ENCODE data around the gene KRT71.
"Not testable (repeated sequence)": the region's sequence is repeated elsewhere in the genome, so short reads cannot be mapped to it uniquely, and the experiment has no call there.

KRT71 gene

DNA sequence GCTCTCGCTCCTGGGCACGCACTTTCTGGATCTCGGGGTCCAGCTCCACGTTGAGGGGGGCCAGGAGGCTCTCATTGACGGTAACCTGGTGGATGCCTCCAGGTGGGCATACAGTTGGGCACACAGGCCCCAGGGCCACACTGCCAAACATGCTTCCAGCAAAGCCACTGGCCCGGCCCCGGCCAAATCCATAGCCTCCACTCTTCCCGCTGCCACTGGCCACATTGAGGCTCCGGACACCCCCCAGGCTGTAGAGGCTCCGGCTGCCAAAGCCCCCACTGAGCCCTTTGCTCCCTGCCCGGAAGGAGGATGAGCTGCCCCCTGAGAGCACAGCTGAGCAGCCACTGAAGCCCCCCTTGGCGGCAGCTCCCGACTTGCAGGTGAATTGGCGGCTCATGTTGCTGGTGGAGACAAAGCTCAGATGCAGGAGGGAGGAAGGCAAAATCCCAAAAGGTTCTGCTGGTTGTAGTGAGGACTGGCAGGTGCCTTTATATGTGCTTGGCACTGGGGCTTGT, at the start of gene KRT71:
KRT71 (minus strand) TSS at position 465 of the 515 bp plus-strand sequence; CDS start at position 397, 68 bp downstream.
- no peak for DNase-seq (ENCODE audit: low read depth, low spot score)

DNA sequence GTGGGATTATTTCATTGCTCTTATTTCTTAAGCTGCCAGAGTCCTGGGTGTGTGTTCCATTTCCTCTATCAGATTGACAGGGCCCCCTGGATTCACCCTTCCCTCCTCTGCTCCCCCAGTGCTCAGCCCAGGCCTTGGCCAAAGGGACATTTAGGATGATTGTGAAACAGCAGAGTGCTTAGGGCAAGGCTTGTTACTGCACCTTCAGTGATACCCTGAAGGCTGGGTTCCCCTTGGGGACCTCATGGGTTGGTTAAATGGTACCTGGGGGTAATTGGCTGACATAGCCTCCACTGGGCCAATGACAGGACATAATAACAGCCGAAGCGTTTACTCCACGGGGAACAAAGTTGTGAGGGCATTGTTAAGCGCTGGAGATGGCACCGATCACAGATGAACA, 49.6 kb upstream of the KRT71 start:
- DNase-seq (ENCODE audit: low read depth, low spot score): no peak

DNA sequence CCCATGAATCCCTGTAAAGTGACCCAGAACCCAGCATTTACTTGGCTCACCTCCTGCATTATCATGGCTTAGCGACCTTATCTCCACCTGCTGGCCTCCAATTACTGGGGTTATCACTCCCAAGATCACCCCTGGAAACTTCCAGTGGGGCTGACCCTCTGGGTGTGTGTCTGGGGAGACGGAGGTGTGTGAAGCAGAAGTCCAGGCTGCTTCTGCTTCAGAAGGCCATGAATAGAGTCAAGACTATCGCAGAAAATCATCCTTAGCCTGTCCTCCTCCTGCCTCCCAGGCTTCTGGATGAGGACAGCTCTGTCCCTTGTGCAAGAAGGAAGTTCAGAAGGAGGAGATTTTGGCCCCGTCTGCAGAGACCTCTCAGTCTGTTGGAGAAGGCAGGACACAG, 48.7 kb upstream of the KRT71 start:
- no peak for DNase-seq (ENCODE audit: low read depth, low spot score)

DNA sequence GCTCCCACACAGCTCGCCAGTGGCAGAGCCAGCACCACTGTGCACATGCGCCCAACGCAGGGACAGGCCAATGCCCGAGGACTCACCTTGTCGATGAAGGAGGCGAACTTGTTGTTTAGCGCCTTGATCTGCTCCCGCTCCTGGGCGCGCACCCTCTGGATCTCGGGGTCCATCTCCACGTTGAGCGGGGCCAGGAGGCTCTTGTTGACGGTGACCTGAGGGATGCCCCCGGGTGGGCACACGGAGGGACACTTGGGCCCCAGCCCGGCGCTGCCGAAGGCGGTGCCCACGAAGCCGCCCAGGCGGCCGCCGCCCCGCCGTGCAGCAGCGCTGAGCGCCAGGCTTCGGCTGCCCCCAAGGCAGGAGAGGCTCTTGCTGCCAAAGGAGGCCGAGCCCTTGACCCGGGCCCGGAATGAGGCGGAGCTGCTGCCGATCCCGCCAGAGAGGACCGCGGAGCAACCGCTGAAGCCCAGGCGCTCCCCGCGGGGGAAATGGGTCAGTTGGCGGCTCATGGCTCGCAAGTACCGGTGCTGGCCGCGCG, 48.1 kb upstream of the KRT71 start, which contains the start of gene KRT72:
KRT72 (minus strand) TSS at position 523 of the 541 bp plus-strand sequence; CDS start at position 512, 11 bp downstream.
- no peak for DNase-seq (ENCODE audit: low read depth, low spot score)

DNA sequence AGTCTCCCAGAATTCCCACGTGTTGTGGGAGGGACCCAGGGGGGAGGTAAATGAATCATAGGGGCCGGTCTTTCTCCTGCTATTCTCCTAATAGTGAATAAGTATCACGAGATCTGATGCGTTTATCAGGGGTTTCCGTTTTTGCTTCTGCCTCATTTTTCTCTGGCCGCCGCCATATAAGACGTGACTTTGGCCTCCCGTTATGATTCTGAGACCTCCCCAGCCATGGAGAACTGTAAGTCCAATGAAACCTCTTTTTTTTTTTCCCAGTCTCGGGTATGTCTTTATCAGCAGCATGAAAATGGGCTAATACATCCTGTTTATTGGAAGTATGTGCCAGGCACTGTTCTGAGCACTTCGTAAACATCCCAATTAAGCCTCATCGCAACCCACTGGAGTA, 47.5 kb upstream of the KRT71 start:
- no peak for DNase-seq (ENCODE audit: low read depth, low spot score)

DNA sequence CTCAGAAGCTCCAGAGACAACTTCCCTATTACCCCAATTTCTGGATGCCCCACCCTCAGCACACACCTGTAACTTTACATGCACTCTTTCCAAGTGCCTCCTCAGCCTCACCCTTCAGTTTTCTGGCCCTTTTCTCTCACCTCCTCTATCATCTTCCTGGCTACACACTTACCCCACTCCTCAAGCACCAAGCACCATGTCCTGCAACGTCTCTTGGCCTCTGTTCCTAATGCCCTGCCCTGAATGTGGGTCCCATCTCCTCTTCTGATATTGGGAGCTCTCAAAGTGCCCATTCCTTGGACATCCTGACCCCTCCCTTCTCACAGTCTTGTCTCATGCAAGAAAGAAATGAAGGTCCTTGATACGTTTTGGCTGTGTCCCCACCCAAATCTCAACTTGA, 47.1 kb upstream of the KRT71 start:
- no peak for DNase-seq (ENCODE audit: low read depth, low spot score)

DNA sequence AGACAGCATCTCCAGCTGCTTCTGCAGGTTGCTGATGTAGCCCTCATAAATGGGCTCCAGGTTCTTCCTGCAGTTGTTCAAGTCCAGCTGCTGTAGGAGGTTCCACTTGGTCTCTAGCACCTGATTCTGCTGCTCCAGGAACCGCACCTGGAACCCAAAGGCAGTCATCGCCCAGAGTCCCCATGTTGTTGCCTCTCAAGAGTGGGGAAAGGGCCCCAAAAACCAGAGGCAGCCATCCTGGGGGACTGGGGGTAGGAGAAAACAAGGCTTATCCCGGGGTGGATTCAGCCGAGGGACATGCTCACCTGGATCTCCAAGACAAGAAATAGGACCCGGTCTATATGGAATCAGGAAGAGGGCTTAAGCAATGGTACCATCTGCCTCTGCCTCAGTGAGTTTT, 46.0 kb upstream of the KRT71 start:
- no peak for DNase-seq (ENCODE audit: low read depth, low spot score)

DNA sequence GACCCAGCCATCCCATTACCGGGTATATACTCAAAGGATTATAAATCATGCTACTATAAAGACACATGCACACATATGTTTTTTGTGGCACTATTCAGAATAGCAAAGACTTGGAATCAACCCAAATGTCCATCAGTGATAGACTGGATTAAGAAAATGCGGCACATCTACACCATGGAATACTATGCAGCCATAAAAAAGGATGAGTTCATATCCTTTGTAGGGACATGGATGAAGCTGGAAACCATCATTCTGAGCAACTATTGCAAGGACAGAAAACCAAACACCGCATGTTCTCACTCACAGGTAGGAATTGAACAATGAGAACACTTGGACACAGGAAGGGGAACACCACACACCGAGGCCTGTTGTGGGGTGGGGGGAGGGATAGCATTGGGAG, 41.3 kb upstream of the KRT71 start:
- not testable (repeated sequence) for DNase-seq (ENCODE audit: low read depth, low spot score)

DNA sequence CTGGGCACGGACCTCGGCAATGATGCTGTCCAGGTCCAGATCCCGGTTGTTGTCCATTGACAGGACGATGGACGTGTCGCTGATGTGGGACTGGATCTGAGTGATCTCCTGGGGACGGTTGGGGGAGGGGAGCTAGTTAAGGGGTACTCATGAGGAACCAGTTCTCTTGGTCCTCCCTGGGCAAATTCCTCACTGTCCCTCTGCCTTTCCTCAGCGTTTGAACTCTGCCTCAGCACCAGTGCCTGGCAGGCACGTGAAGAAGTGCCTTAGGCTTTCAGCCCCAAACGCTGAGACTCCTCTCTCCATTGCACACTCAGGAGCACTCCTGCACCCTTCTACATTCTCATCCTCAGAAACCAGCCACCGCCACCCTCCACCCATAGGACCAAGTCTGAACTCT, 38.6 kb upstream of the KRT71 start:
- no peak for DNase-seq (ENCODE audit: low read depth, low spot score)

DNA sequence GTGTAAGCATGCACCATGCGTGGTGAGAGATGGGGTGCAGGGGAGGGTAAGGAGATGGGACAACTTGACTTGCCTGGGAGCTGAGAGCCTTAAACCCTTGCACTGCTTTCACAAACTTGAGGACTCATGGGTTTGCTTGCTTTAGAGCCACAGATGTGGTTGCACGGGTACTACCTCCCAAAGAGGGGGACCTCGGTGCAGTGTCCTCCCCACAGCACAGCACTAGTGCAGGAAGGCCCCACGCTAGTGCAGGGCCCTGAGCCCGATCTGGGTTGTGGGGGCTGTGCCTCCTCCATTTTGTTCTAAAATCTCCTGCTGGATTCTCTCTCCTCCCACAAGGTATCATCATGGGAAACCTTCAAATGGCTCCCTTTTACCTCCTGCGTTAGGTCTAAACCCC, 37.1 kb upstream of the KRT71 start:
- no peak for DNase-seq (ENCODE audit: low read depth, low spot score)

DNA sequence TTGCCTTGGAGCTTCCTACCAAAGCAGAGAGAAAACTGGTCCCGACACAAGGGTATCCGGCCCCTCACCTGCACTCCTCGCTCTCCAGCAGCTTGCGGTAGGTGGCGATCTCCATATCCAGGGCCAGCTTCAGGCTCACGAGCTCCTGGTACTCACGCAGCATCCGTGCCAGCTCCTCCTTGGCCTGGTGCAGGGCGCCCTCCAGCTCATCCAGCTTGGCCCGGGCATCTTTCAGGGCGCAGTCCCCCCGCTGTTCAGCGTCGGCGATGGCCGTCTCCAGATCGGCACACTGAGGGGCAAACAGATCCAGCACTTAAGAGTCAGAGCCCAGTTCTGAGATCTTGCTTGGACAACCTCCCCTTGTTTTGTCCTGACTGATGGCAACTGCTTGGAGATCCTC, 34.6 kb upstream of the KRT71 start:
- DNase-seq (ENCODE audit: low read depth, low spot score): no peak

DNA sequence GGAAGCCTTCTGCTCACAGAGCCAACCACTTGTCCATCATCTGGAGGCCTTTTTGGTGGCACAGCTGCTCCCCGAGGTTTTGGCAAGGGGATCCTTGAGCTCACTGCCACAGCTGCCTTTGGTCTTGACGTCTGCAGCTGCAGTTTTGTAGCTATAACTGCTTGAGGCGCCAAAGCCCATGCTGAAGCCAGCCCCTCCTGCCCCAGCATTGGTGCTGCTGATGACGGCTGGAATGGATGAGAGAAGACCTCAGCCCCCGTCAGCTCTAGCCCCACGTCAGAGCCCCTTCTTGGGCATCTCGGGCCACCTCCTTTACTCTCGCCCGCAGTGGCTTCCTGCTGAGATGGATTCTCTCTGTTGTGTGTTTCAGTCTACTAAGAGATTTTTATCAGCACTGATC, 33.0 kb upstream of the KRT71 start:
- no peak for DNase-seq (ENCODE audit: low read depth, low spot score)

DNA sequence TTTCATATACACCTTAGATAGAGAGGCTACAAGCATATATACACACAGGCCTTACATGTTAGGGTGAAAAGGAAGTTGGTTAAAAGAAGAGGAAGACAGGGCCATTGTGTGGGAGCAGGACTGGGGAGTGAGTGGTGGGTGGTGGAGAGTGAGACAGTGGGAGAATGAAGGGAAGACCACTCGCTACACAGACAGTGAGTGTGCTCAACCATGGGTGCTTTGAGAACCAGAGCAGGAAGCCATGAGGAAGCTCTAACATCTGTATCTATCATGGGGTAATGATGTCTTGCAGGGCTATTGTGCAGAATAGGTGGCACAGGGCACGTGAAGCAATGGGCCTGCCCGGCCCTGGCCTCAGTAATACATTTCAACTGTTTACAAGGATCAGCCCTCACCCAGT, 32.1 kb upstream of the KRT71 start:
- no peak for DNase-seq (ENCODE audit: low read depth, low spot score)

DNA sequence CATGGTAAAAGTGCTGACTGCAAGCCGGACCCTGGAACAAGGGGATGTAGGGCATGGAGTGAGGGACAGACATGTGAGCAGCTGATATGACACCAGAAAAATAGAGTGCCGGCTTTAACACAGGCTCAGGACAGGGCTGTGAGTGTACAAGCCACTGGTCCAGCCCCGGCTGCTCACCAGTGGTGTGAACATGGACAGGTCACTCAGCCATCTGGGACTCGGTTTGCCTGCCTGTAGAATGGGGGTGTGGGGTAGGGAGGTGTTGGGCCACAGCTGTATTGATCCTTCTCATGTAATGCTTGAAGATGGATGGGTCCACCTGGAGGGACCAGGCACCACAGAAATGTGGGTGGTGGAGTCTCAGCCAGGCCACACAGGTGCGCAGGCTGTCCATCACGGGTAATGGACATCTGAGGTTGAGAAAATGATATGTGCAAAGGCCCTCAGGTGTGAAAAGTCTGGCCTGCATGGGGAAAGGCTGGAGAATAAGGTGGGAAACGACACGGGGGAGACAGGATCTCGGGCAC, 31.3 kb upstream of the KRT71 start:
- DNase-seq (ENCODE audit: low read depth, low spot score): no peak

DNA sequence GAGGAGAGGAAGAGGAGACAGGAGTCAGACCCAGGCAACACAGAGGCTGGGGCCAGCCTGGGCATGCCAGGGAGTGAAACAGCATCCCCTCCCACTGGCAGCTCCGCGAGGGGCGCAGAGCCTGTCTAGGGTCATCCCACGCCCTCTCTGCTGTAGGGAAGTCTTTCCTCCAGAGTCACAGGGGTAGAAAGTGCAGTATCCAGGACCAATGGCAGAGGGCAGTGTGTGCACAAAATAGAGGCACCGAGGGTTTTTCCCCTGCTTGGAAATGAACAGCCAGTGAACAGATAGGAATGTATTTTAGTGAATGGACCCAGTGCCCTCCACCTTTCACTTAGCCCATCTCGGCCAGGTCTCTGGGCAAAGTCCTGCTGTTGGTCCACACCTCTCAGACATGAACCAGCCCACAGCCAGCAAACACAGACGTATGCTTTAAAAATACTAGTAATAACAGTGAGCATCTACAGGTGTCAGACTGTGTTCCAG, 30.1 kb upstream of the KRT71 start:
- no peak for DNase-seq (ENCODE audit: low read depth, low spot score)

DNA sequence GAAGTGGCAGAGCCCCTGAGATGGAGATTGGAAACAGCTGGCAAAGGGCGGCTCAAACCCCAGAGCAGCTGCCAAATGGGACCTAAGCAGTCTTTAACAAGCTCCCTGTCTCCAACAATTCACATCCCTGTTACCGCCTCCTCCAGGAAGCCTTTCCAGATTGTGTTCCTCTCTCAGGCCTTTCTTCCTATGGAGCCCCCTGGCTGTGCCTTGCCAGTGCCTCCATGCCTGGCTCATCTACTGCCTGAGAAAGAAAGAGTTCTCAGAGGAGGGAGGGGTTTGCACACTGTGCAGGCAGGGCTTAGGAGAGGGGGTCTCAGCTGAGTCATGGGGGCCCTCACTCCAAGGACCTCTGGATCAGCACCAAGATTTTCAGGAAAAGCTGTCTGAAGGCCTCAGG, 29.5 kb upstream of the KRT71 start:
- no peak for DNase-seq (ENCODE audit: low read depth, low spot score)

DNA sequence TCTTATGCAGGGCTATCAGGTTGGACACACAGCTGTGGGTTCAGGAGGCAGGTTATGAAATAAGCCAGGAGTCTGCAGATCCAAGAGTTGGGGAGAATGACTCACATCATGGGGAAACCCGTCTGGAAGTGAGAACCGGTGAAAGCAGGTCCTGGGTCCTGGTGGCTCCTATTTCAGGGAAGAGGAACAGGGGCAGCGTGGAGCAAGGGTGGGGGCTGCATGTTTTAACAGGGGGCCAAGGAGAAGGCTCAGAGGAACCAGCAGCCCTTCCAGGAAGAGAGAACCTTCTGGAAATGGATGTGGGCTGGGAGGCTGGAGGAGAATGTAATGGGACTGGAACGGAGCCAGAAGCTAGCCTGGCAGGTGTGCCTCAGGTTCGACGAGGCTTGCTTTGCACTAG, 28.5 kb upstream of the KRT71 start:
- DNase-seq (ENCODE audit: low read depth, low spot score): no peak

DNA sequence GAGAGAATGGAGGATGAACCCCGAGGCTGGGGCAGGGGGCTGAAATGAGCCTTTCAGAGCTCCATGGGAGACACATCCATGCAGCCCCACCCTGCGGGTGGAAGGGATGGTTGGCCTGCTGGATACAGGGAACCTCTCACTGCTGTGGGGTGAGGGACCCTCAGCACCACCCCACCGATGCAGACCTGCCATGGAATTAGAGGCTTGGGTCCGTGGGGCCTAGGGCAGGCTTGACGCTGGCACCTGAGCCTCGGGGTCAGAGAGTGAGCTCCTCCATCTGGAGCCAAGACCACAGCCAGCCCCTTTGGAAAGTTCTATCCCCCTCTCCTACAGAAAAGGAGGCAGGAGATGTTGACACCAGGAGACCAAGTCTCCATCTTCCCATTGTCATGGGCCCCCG, 28.1 kb upstream of the KRT71 start:
- no peak for DNase-seq (ENCODE audit: low read depth, low spot score)

DNA sequence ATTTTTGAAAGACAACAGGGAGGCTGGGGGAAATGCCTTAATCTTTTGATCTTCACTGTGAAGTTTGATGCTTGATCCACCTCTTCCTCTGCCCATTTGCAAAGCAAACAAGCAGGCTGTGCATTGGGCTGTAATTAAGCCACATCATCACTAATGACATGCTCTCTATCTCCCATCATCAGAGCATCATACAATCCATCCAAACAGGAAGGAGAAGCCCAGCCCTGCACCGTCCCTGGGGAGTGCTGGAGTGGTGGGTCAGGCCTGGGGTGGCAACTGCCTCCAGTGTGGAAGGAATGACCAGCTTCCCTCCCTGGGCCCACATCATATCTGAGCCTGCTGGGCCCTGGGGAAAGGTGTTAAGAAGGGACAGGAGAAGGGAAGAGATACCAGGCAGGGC, 27.6 kb upstream of the KRT71 start:
- no peak for DNase-seq (ENCODE audit: low read depth, low spot score)

DNA sequence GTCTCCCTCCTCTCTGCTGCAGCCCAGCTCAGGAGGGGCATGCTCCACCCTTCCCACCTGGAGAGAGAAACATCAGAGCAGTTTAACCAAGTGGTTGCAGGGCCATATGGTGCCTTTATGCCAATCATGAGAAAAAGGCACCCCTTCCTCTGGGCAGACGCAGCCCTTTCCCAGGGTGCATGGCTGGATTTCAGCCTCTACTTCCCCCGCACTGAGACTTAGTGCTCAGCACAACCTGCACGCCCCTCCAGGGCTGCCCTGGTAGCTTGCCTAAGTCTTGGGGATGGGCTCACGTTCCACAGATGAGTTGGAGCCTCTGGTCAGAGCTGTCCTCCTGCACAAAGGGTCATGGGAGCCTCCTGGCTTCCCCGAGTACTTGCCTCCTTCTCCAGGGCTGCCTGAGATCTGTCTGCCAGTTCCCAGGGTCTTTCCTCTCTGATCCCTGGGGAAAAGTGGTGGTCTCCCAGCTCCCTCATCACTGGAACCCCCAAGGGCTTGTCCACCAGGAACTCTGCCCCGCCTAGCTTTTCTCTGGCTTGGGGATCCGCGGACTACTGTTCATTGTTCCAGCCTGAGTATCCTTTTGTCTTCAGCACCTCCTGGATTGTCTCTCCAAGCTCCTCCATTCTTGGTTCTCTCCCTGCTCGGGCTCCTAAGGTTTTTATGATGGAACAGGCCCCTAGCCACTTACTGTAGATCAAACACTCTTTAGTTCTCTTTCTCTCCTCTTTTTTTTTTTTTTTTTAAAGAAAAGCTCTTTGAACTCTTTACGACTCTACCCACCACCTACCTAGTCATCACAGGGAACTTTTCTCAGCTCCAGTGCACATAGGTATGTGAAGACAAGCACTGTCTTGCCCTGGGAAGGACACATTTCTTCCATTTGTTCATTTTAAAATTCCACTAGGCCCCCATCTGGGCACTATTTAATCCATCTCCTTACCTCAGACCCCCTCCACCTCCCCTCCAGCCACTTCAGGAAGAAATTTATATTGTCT, 26.8 kb upstream of the KRT71 start:
- no peak for DNase-seq (ENCODE audit: low read depth, low spot score)

DNA sequence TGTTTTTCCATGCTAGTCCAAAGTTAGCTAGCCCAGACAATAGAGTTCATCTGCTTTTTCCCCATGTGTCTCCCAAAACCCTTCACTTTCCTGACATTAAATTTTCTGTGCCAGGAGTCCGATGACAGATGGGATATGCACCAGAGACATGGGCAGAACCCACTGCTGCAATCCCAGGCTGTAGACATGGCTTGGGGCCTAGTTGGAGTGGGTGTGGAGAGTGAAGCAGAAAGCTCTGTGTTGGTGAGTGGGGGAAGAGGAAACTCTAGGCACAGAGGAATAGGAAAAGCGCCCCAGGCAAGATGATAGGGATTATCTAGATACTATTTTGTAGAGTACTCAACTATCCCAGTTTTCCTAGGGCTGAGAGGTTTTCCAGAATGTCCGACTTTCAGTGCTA, 25.5 kb upstream of the KRT71 start:
- DNase-seq (ENCODE audit: low read depth, low spot score): no peak

DNA sequence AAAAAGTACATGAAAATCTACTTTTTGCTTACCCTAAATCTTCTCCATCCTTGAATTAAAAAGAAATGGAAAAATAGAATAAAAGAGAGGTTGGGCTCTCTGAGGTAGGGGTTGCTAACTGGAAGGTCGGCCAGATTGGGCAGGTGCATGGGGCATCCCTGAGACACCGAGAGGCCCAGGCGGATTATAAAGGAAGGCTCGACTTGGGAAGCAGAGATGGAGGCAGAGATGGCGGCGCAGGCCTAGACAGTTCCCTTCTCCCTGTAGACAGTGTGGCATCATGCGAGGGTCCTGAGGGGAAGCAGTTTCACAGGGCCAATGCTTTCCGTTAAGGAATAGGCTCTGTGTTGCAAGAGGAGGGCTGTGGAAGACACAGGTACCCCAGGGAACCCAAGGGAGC, 24.4 kb upstream of the KRT71 start:
- DNase-seq (ENCODE audit: low read depth, low spot score): no peak

DNA sequence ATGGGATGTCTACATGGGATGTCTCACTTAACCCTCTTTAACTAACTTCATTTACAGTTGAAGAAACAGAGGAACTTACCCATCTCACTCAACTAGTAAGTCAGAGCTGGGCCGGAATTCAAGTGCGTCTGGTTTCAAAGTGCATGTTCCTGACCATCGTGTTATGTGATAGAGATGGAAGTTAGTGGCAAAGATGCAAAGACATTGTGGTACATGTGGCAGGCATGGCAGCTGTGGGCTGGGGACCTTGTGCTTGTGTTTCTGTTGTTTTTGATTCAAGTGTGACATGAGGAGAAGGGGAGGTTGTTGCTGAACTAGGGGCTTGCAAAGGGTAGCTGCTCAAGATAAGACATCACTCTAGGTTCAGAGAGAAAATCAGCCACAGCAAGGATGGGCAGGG, 23.0 kb upstream of the KRT71 start:
- no peak for DNase-seq (ENCODE audit: low read depth, low spot score)
